ENCODE results near the gene BCKDK.
A peak's percentile ranks its signal among the peaks of the same experiment; 100 is the strongest.

Gene BCKDK

DNA sequence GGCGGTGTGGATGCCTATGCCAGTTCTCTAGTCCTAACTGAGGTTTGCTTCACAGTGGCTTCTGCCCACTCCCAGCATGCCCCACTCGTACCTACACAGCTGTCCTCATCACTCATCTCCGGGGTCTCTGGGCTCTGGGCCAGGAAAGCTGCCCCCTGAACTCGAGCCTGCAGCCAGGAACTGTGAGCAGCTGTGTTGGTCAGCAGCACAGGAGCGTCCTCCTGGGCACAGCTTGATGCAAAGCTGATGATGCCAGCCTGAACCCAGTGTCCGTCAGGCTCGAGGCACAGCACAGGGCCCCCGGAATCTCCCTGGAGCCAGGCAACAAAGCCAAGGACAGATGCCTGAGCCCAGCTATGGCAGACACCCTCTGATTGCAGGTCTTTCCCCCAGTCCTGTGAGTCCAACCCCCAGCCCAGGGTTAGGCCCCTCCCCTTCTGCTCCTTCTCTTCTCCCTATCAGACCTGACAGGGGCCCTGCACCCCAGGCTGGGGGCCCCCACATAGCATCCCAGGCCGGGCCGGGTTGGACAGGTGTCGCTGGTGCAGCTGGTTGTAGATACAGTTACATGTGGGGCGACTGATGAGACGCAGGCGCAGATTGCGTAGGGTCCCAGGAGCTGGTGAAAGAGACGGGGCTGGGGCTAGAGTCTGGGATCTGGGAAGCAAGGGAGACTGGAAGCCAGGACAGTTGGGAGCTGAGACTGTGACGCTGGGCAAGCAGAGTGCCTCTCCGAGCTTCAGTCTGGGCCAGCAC lies 22.1 kb upstream of the BCKDK start:
- H3K27me3 ChIP-seq (ENCODE audit: control insufficient read depth in 5 of 5, insufficient read depth in 4 of 5, low read length in 5 of 5), result no peaks in the 10 kb centered on the region
- peaks cover 0 to 80% (median 63%) of the 10 kb centered on the region in 5 donors for H3K36me3 ChIP-seq (ENCODE audit: control insufficient read depth in 5 of 5, insufficient read depth in 5 of 5, low read length in 5 of 5)
- H3K4me3 ChIP-seq (ENCODE audit: low read depth in 1 of 5, low read length in 5 of 5), result no peak overlapping the region
- H3K9ac ChIP-seq (ENCODE audit: low read length in 5 of 5), result no peak overlapping the region
- no peak overlapping the region for H3K27ac ChIP-seq (ENCODE audit: low read depth, low read length)
- H3K4me1 ChIP-seq (ENCODE audit: control insufficient read depth in 5 of 5, insufficient read depth in 5 of 5, low read length in 5 of 5), result peaks cover 2 to 13% (median 10%) of the 10 kb centered on the region in 5 donors
- no peaks in the 10 kb centered on the region for H3K9me3 ChIP-seq (ENCODE audit: control insufficient read depth in 5 of 5, low read length in 5 of 5)

DNA sequence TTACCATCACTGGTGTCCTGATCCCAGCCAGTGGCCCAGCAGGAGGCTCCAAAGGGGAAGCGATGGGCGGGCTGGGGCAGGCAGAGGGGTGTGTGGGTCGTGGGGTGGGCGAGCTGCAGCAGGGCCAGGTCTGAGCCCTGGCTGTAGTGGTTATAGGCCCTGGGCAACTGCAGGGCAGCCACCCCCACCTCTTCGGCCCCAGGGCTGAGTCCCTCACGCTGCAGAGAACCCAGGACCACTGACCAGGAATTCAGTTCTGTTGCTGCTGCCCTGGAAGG lies 21.6 kb upstream of the BCKDK start:
- no peak overlapping the region for H3K27ac ChIP-seq (ENCODE audit: low read depth, low read length)
- H3K9me3 ChIP-seq (ENCODE audit: control insufficient read depth in 5 of 5, low read length in 5 of 5), result no peaks in the 10 kb centered on the region
- H3K27me3 ChIP-seq (ENCODE audit: control insufficient read depth in 5 of 5, insufficient read depth in 4 of 5, low read length in 5 of 5), result no peaks in the 10 kb centered on the region
- H3K9ac ChIP-seq (ENCODE audit: low read length in 5 of 5), result no peak overlapping the region
- peaks cover 0 to 80% (median 62%) of the 10 kb centered on the region in 5 donors for H3K36me3 ChIP-seq (ENCODE audit: control insufficient read depth in 5 of 5, insufficient read depth in 5 of 5, low read length in 5 of 5)
- peaks cover 2 to 12% (median 9%) of the 10 kb centered on the region in 5 donors for H3K4me1 ChIP-seq (ENCODE audit: control insufficient read depth in 5 of 5, insufficient read depth in 5 of 5, low read length in 5 of 5)
- no peak overlapping the region for H3K4me3 ChIP-seq (ENCODE audit: low read depth in 1 of 5, low read length in 5 of 5)

DNA sequence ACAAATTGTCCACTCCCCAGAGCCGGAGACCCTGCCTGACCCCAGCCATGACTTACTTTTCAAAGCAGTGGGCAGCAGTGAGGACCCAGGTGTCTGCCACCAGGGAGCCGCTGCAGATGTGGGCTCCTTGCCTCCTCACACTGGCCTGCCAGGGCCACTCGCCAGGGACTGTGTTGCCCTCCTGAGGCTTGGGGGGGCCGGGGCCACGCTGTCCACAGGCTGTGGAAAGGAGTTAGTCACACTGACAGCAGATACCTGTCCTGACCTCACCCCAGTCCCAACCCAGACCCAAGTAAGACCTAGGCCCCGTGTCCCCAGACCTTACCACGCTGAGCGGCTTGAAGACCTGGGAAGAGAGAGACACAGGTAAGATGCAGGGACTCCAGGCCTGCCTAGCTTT lies 20.7 kb upstream of the BCKDK start:
- Histone ChIP-seq H3K9me3 (ENCODE audit: control insufficient read depth in 5 of 5, low read length in 5 of 5) (no peaks in the 10 kb centered on the region), H3K27me3 (ENCODE audit: control insufficient read depth in 5 of 5, insufficient read depth in 4 of 5, low read length in 5 of 5) (no peaks in the 10 kb centered on the region), H3K4me3 (ENCODE audit: low read depth in 1 of 5, low read length in 5 of 5) (no peak overlapping the region), H3K4me1 (ENCODE audit: control insufficient read depth in 5 of 5, insufficient read depth in 5 of 5, low read length in 5 of 5) (peaks cover 0 to 3% (median 0%) of the 10 kb centered on the region in 5 donors), H3K27ac (ENCODE audit: low read depth, low read length) (no peak overlapping the region), H3K36me3 (ENCODE audit: control insufficient read depth in 5 of 5, insufficient read depth in 5 of 5, low read length in 5 of 5) (peaks cover 0 to 77% (median 56%) of the 10 kb centered on the region in 5 donors), H3K9ac (ENCODE audit: low read length in 5 of 5) (no peak overlapping the region)

DNA sequence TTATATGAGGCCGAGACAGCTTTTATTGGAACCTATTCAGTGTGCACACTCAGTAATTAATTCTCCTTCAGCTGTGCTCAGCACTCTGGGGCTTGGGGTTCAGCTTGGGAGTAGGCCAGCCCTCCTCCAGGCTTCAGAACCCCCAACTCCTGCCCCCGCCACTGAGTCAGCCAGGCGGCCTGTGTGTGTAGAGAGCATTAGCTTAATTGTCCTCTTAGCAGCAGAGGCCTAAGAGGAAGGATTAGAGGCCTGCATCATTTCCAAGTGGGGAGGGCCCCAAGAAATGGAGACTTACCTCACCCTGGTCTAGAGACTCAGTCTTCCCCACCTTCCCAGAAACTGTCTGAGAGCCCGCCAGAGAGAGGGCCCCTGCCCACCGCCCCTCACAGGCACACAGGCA lies 20.2 kb upstream of the BCKDK start:
- Histone ChIP-seq H3K9me3 (ENCODE audit: control insufficient read depth in 5 of 5, low read length in 5 of 5) (no peaks in the 10 kb centered on the region), H3K27me3 (ENCODE audit: control insufficient read depth in 5 of 5, insufficient read depth in 4 of 5, low read length in 5 of 5) (no peaks in the 10 kb centered on the region), H3K4me1 (ENCODE audit: control insufficient read depth in 5 of 5, insufficient read depth in 5 of 5, low read length in 5 of 5) (no peaks in the 10 kb centered on the region)

DNA sequence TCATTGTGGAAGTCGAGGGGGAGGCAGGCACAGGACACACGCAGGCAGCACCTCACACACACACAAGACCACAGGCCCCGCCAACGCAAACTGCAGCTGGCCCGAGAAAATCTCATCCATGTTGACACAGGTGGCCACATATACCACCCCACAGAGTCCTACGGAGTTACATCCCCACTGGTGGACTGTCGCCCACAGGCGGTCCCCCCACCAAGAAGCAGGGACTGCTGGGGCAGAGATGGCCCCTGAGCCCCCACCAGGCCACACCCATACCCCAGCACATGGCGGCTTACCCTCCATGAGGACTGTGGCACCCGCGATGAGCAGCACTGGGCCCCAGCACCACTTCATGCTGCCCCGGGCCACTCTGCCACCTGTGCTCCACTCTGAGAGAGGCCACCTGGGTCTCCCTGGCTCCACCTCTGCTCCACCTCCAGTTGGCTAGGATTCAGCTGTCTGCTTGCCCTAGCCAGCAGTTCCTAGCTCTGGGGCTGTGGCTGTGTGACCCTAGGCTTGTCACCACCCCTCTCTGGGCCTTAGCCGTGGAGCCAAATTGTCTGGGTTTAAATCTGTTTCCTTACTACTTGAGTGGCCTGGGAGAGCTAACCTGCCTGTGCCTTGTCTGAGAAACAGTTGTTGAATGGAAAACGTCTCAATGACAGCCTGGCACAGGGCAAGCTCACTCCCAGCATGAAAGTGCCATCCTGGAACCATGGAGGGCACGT lies 19.6 kb upstream of the BCKDK start, which contains the start of gene PRSS53:
Gene PRSS53 (minus strand): TSS at position 485 of the 725 bp plus-strand sequence. CDS start 134 bp downstream, at position 351.
- Histone ChIP-seq H3K36me3 (ENCODE audit: control insufficient read depth in 5 of 5, insufficient read depth in 5 of 5, low read length in 5 of 5) (peaks cover 0 to 67% (median 49%) of the 10 kb centered on the region in 5 donors), H3K9me3 (ENCODE audit: control insufficient read depth in 5 of 5, low read length in 5 of 5) (no peaks in the 10 kb centered on the region), H3K27me3 (ENCODE audit: control insufficient read depth in 5 of 5, insufficient read depth in 4 of 5, low read length in 5 of 5) (no peaks in the 10 kb centered on the region), H3K4me3 (ENCODE audit: low read depth in 1 of 5, low read length in 5 of 5) (no peak within 1 kb of the TSS), H3K27ac (ENCODE audit: low read depth, low read length) (no peak within 1 kb of the TSS), H3K9ac (ENCODE audit: low read length in 5 of 5) (no peak within 1 kb of the TSS), H3K4me1 (ENCODE audit: control insufficient read depth in 5 of 5, insufficient read depth in 5 of 5, low read length in 5 of 5) (peaks cover 0 to 5% (median 5%) of the 10 kb centered on the region in 5 donors)

More for the DNA sequence above, 20.2 kb upstream of the BCKDK start:
- no peak overlapping the region for H3K27ac ChIP-seq (ENCODE audit: low read depth, low read length)
- H3K4me3 ChIP-seq (ENCODE audit: low read depth in 1 of 5, low read length in 5 of 5), result no peak overlapping the region
- peaks cover 0 to 73% (median 53%) of the 10 kb centered on the region in 5 donors for H3K36me3 ChIP-seq (ENCODE audit: control insufficient read depth in 5 of 5, insufficient read depth in 5 of 5, low read length in 5 of 5)
- H3K9ac ChIP-seq (ENCODE audit: low read length in 5 of 5), result no peak overlapping the region

DNA sequence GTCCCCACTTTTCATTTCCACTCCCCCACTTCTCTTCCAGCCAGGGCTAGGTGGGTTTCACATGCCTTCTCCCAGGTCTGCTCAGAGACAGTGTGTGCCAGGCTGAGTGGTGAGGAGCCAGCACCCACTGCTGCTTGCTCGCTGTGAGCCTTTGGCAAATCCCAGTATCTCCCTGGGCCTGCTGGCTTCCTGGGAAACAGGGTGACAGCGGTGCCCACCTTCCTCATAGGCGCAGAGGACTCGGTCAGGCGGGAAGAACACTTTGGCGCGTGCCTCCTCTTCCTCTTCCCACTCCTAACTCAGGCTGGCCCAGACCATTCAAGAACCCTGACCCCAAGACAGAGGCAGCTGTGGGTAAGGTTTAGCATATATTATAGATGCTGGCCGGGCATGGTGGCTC lies 19.0 kb upstream of the BCKDK start:
- H3K36me3 ChIP-seq (ENCODE audit: control insufficient read depth in 5 of 5, insufficient read depth in 5 of 5, low read length in 5 of 5), result peaks cover 0 to 61% (median 43%) of the 10 kb centered on the region in 5 donors
- no peak overlapping the region for H3K9ac ChIP-seq (ENCODE audit: low read length in 5 of 5)
- peaks cover 0 to 11% (median 11%) of the 10 kb centered on the region in 5 donors for H3K4me1 ChIP-seq (ENCODE audit: control insufficient read depth in 5 of 5, insufficient read depth in 5 of 5, low read length in 5 of 5)
- no peak overlapping the region for H3K27ac ChIP-seq (ENCODE audit: low read depth, low read length)
- no peaks in the 10 kb centered on the region for H3K27me3 ChIP-seq (ENCODE audit: control insufficient read depth in 5 of 5, insufficient read depth in 4 of 5, low read length in 5 of 5)
- H3K9me3 ChIP-seq (ENCODE audit: control insufficient read depth in 5 of 5, low read length in 5 of 5), result no peaks in the 10 kb centered on the region
- no peak overlapping the region for H3K4me3 ChIP-seq (ENCODE audit: low read depth in 1 of 5, low read length in 5 of 5)

DNA sequence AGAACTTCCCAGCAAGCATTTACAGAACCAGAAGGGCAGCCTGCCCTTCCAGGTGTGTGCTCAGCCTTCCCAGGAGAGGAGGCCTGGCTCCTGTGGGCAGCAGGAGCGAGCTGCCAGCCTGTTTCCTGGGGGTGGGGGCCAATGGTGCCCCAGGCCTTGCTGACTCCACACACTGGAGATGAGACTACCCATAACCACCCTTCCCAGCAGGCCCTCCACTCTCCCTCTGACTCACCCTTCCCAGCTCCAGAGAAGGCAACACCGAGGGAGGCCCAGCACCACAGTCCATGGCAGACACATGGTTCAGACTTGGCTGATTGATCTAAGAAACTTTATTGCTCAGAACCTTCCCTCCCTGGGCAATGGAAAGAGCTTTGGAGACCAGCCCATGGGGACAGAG lies 17.6 kb upstream of the BCKDK start:
- H3K27ac ChIP-seq (ENCODE audit: low read depth, low read length), result no peak overlapping the region
- no peak overlapping the region for H3K9ac ChIP-seq (ENCODE audit: low read length in 5 of 5)
- H3K36me3 ChIP-seq (ENCODE audit: control insufficient read depth in 5 of 5, insufficient read depth in 5 of 5, low read length in 5 of 5), result peaks cover 0 to 48% (median 30%) of the 10 kb centered on the region in 5 donors

DNA sequence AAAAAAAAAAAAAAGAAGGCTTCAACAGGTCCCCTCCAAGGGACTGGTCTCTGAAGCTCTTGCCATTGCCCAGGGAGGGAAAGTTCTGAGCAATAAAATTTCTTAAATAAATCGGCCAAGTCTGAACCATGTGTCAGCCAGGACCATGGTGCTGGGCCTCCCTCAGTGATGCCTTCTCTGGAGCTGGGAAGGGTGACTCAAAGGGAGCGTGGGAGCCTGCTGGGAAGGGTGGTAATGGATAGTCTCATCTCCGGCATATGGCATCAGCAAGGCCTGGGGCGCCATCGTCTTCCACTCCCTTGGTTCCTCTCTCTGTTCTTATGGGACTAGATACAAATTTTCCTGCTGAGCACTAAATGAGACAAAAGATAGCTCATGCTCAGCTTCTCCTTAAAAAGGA lies 15.9 kb upstream of the BCKDK start:
- Histone ChIP-seq H3K4me1 (ENCODE audit: control insufficient read depth in 5 of 5, insufficient read depth in 5 of 5, low read length in 5 of 5) (peaks cover 0 to 24% (median 16%) of the 10 kb centered on the region in 5 donors), H3K9me3 (ENCODE audit: control insufficient read depth in 5 of 5, low read length in 5 of 5) (no peaks in the 10 kb centered on the region), H3K27ac (ENCODE audit: low read depth, low read length) (no peak overlapping the region), H3K4me3 (ENCODE audit: low read depth in 1 of 5, low read length in 5 of 5) (no peak overlapping the region), H3K36me3 (ENCODE audit: control insufficient read depth in 5 of 5, insufficient read depth in 5 of 5, low read length in 5 of 5) (peaks cover 0 to 32% (median 19%) of the 10 kb centered on the region in 5 donors), H3K9ac (ENCODE audit: low read length in 5 of 5) (no peak overlapping the region), H3K27me3 (ENCODE audit: control insufficient read depth in 5 of 5, insufficient read depth in 4 of 5, low read length in 5 of 5) (no peaks in the 10 kb centered on the region)

More for the DNA sequence above, 17.6 kb upstream of the BCKDK start:
- no peaks in the 10 kb centered on the region for H3K27me3 ChIP-seq (ENCODE audit: control insufficient read depth in 5 of 5, insufficient read depth in 4 of 5, low read length in 5 of 5)
- H3K4me3 ChIP-seq (ENCODE audit: low read depth in 1 of 5, low read length in 5 of 5), result no peak overlapping the region
- no peaks in the 10 kb centered on the region for H3K9me3 ChIP-seq (ENCODE audit: control insufficient read depth in 5 of 5, low read length in 5 of 5)
- H3K4me1 ChIP-seq (ENCODE audit: control insufficient read depth in 5 of 5, insufficient read depth in 5 of 5, low read length in 5 of 5), result peaks cover 0 to 21% (median 14%) of the 10 kb centered on the region in 5 donors

DNA sequence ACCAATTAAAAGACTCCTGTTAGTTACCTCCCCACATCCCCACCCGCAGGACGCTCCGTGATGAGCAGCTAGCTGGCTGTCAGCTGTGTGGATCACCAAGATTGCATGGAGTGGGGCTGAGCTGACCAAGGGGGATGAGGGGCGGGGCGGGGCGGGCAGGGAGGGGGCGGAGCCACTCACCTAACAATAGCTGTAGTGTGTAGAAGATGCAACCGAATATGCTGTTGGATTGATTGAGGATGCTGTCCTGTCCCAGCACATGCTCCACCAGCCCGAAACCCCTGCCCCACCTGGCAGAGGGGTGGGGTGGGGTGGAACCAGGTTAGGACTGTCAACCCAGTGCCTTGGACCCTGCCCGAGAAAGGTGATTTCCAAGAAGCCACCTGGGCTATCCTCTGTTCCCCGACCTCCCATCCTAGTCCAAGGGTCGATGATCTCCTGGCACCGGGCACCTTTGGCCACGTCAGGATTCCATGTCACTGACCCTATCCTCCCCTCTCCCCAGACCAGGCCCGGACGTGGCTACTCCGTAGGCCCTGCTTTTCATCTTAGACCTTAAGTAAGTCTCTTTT lies 15.0 kb upstream of the BCKDK start:
- H3K27ac ChIP-seq (ENCODE audit: low read depth, low read length), result no peak overlapping the region
- peak overlapping the region in 2 of 5 donors; percentile 36 for H3K4me3 ChIP-seq (ENCODE audit: low read depth in 1 of 5, low read length in 5 of 5)
- H3K27me3 ChIP-seq (ENCODE audit: control insufficient read depth in 5 of 5, insufficient read depth in 4 of 5, low read length in 5 of 5), result no peaks in the 10 kb centered on the region
- peaks cover 0 to 24% (median 16%) of the 10 kb centered on the region in 5 donors for H3K4me1 ChIP-seq (ENCODE audit: control insufficient read depth in 5 of 5, insufficient read depth in 5 of 5, low read length in 5 of 5)
- H3K9ac ChIP-seq (ENCODE audit: low read length in 5 of 5), result peak overlapping the region in 2 of 5 donors; percentile 80 to 87
- H3K36me3 ChIP-seq (ENCODE audit: control insufficient read depth in 5 of 5, insufficient read depth in 5 of 5, low read length in 5 of 5), result peaks cover 0 to 24% (median 17%) of the 10 kb centered on the region in 5 donors
- no peaks in the 10 kb centered on the region for H3K9me3 ChIP-seq (ENCODE audit: control insufficient read depth in 5 of 5, low read length in 5 of 5)

DNA sequence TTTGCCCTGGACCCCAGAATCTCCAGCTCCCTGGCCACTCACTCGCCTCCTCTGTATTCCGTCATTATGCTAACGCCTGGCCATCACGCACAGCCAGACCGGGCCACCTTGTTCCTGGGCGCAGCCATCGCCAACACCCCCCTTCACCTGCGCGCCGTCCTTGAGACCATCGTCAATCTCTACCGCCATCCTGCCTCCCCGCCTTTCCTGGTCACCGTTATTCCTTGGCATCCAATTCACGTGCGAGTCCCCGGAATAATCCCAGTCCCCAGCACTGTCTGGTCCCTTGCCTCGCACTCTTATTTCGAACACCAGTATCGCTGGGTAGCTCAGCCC lies 14.1 kb upstream of the BCKDK start:
- H3K27me3 ChIP-seq (ENCODE audit: control insufficient read depth in 5 of 5, insufficient read depth in 4 of 5, low read length in 5 of 5), result no peaks in the 10 kb centered on the region
- H3K27ac ChIP-seq (ENCODE audit: low read depth, low read length), result peak overlapping the region; percentile 50
- peaks cover 0 to 16% (median 15%) of the 10 kb centered on the region in 5 donors for H3K36me3 ChIP-seq (ENCODE audit: control insufficient read depth in 5 of 5, insufficient read depth in 5 of 5, low read length in 5 of 5)
- no peaks in the 10 kb centered on the region for H3K9me3 ChIP-seq (ENCODE audit: control insufficient read depth in 5 of 5, low read length in 5 of 5)
- H3K4me1 ChIP-seq (ENCODE audit: control insufficient read depth in 5 of 5, insufficient read depth in 5 of 5, low read length in 5 of 5), result peaks cover 0 to 24% (median 16%) of the 10 kb centered on the region in 5 donors
- H3K4me3 ChIP-seq (ENCODE audit: low read depth in 1 of 5, low read length in 5 of 5), result peak overlapping the region; percentile 84 to 97 (median 90)
- peak overlapping the region in 4 of 5 donors; percentile 67 to 95 (median 84) for H3K9ac ChIP-seq (ENCODE audit: low read length in 5 of 5)
